Measurements from ENCODE around the gene GRK2. TPM values are rescaled to one million over a fixed set of nuclear protein-coding genes. Genes with fewer than 3 reads are reported as not detected.
A peak's percentile ranks its signal among the peaks of the same experiment; 100 is the strongest.

Gene GRK2
- total and polyA plus RNA-seq, 2 donors (not counting 1 experiment from before 2014, with no cell fraction given), result 294 to 534 TPM

DNA sequence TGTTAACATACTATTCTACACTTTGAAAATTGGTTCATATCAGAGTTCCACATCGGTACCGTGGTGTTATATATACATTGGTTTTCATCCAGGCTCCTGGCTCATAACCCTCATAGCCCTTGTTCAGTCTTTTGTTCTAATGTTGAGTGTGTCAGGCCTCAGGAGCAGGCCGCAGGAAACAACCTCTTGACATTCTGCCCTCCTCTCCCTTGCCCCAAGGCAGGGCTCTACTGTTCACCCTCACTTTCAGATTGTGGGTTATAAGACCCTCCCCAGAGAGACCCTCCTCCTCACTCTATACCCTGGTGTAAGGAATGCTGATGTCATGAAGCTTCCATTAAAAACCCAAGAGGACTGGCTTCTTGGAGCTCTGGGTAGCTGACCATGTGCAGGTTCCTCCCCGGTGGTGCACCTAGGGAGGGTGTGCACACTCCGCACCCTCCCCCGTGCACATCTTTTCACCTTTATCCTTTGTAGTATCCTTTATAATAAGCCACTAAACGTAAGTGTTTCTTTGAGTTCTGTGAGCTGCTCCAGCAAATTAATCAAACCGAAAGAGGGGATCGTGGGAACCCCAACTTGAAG, 49.1 kb downstream of the GRK2 start:
- Histone ChIP-seq H3K27me3 (replicated peaks in 1 of 4; ENCODE audit: control extremely low read depth in 1 of 4, control insufficient read depth in 3 of 4, insufficient read depth in 4 of 4, low read length in 3 of 4) (no peaks in the 10 kb centered on the region), H3K36me3 (replicated peaks in 1 of 2; ENCODE audit: control extremely low read depth in 1 of 2, control insufficient read depth in 1 of 2, extremely low read depth in 1 of 2, insufficient read depth in 2 of 2, low read length in 1 of 2) (no peaks in the 10 kb centered on the region), H3K27ac (ENCODE audit: low read length in 2 of 2) (no peak overlapping the region), H3K79me2 (ENCODE audit: control insufficient read depth, insufficient read depth, low read length) (peaks cover 27% of the 10 kb centered on the region), H4K20me1 (ENCODE audit: control insufficient read depth, insufficient read depth, low read length, poor library complexity, severe bottlenecking) (no peaks in the 10 kb centered on the region), H3K4me2 (replicated peaks; ENCODE audit: low read depth, low read length, poor library complexity, severe bottlenecking) (no peak overlapping the region), H3K9ac (ENCODE audit: low read length) (no peak overlapping the region), H3K4me1 (ENCODE audit: control insufficient read depth in 2 of 2, insufficient read depth in 2 of 2, low read length in 2 of 2) (peaks cover 23 to 35% of the 10 kb centered on the region in 2 donors), H3K9me3 (ENCODE audit: control extremely low read depth in 1 of 3, control insufficient read depth in 2 of 3, insufficient read depth in 1 of 3, low read length in 2 of 3) (no peaks in the 10 kb centered on the region), H3K4me3 (ENCODE audit: control extremely low read depth in 1 of 5, extremely low read depth in 1 of 5, insufficient read depth in 1 of 5, low read depth in 2 of 5, low read length in 4 of 5) (no peak overlapping the region), H2AFZ (ENCODE audit: insufficient read depth, low read depth, low read length, poor library complexity, severe bottlenecking) (no peak overlapping the region)
- ChIA-PET CTCF (interaction anchor here (0.6 to 10.5 kb wide), 8 partner anchors 26 to 235 kb away, joined by 3 to 229 read pairs (median 6); partner anchors contain the start of genes ANKRD13D and GRK2), POLR2A (interaction anchor here (0.8 kb wide), 1 partner anchor 23 kb away, joined by 3 read pairs; no protein-coding TSS in a partner anchor)
- ATAC-seq (ENCODE audit: low read depth), result no peak
- TF ChIP-seq, protein P1, sequence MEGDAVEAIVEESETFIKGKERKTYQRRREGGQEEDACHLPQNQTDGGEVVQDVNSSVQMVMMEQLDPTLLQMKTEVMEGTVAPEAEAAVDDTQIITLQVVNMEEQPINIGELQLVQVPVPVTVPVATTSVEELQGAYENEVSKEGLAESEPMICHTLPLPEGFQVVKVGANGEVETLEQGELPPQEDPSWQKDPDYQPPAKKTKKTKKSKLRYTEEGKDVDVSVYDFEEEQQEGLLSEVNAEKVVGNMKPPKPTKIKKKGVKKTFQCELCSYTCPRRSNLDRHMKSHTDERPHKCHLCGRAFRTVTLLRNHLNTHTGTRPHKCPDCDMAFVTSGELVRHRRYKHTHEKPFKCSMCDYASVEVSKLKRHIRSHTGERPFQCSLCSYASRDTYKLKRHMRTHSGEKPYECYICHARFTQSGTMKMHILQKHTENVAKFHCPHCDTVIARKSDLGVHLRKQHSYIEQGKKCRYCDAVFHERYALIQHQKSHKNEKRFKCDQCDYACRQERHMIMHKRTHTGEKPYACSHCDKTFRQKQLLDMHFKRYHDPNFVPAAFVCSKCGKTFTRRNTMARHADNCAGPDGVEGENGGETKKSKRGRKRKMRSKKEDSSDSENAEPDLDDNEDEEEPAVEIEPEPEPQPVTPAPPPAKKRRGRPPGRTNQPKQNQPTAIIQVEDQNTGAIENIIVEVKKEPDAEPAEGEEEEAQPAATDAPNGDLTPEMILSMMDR (IDR thresholded peaks at IDR 0.05), result no peak
- no peak for TF ChIP-seq EZH2 (IDR thresholded peaks at IDR 0.05; ENCODE audit: borderline replicate concordance, insufficient read depth, low read depth, low read length, poor library complexity, severe bottlenecking)
- intact Hi-C loops (cut with micrococcal nuclease), result no loop called here
- Mint-ChIP-seq H3K27ac (peak overlapping the region; percentile 61), H3K9me3 (ENCODE audit: insufficient read depth) (no peaks in the 10 kb centered on the region), H3K4me3 (peak overlapping the region; percentile 53), H3K4me1 (peaks cover 23% of the 10 kb centered on the region), H3K27me3 (no peaks in the 10 kb centered on the region)
- 100% methylated on average over 2 of the region's 9 CpGs for WGBS (ENCODE audit: insufficient coverage)
- DNase-seq, result no peak

DNA sequence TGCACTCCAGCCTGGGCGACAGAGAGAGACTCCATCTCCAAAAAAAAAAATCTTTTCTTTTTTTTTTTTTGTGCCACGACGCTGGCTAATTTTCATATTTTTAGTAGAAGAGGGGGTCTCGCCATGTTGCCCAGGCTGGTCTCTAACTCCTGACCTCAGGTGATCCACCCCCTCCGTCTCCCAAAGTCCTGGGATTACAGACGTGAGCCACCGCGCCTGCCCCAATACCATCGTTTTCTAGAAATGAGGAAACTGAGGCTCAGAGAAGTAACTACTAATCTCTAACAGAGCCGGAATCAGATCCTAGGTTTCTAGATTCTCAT, 50.6 kb downstream of the GRK2 start:
- H3K27me3 Mint-ChIP-seq, result no peaks in the 10 kb centered on the region
- WGBS (ENCODE audit: insufficient coverage), result no CpG with 5 or more reads among the region's 10 CpGs
- Histone ChIP-seq H3K27ac (ENCODE audit: low read length in 2 of 2) (peak overlapping the region; percentile 46 to 78), H3K4me2 (replicated peaks; ENCODE audit: low read depth, low read length, poor library complexity, severe bottlenecking) (peak overlapping the region; percentile 99), H3K79me2 (ENCODE audit: control insufficient read depth, insufficient read depth, low read length) (peaks cover 38% of the 10 kb centered on the region), H3K4me1 (ENCODE audit: control insufficient read depth in 2 of 2, insufficient read depth in 2 of 2, low read length in 2 of 2) (peaks cover 23 to 35% of the 10 kb centered on the region in 2 donors), H3K36me3 (replicated peaks in 1 of 2; ENCODE audit: control extremely low read depth in 1 of 2, control insufficient read depth in 1 of 2, extremely low read depth in 1 of 2, insufficient read depth in 2 of 2, low read length in 1 of 2) (peaks cover 0 to 1% of the 10 kb centered on the region in 2 experiments), H4K20me1 (ENCODE audit: control insufficient read depth, insufficient read depth, low read length, poor library complexity, severe bottlenecking) (no peaks in the 10 kb centered on the region), H3K27me3 (replicated peaks in 1 of 4; ENCODE audit: control extremely low read depth in 1 of 4, control insufficient read depth in 3 of 4, insufficient read depth in 4 of 4, low read length in 3 of 4) (no peaks in the 10 kb centered on the region), H2AFZ (ENCODE audit: insufficient read depth, low read depth, low read length, poor library complexity, severe bottlenecking) (peak overlapping the region; percentile 99), H3K4me3 (ENCODE audit: control extremely low read depth in 1 of 5, extremely low read depth in 1 of 5, insufficient read depth in 1 of 5, low read depth in 2 of 5, low read length in 4 of 5) (peak overlapping the region; percentile 77 to 92 (median 87)), H3K9ac (ENCODE audit: low read length) (peak overlapping the region; percentile 85), H3K9me3 (ENCODE audit: control extremely low read depth in 1 of 3, control insufficient read depth in 2 of 3, insufficient read depth in 1 of 3, low read length in 2 of 3) (no peaks in the 10 kb centered on the region)
- peak overlapping the region; percentile 89 for H3K4me3 Mint-ChIP-seq
- TF ChIP-seq EZH2 (IDR thresholded peaks at IDR 0.05; ENCODE audit: borderline replicate concordance, insufficient read depth, low read depth, low read length, poor library complexity, severe bottlenecking), result no peak
- TF ChIP-seq, protein P1 (IDR thresholded peaks at IDR 0.05), result no peak
- ChIA-PET POLR2A (interaction anchor here (0.6 to 2.4 kb wide), 16 partner anchors 23 to 167 kb away, joined by 3 to 22 read pairs (median 6); partner anchors contain the start of genes ANKRD13D, CLCF1 and POLD4), CTCF (interaction anchor here (0.7 to 10.5 kb wide), 28 partner anchors 13 to 235 kb away, joined by 3 to 229 read pairs (median 7); partner anchors contain the start of genes ANKRD13D, GRK2, POLD4 and PPP1CA)
- no peak for ATAC-seq (ENCODE audit: low read depth)
- DNase-seq, result no peak
- intact Hi-C loops (cut with micrococcal nuclease), result loop anchor here (1.0 kb wide), 8 partner anchors 28 to 236 kb away; partner anchors contain the start of genes ANKRD13D, GRK2 and POLD4
- H3K4me1 Mint-ChIP-seq, result peaks cover 23% of the 10 kb centered on the region
- H3K27ac Mint-ChIP-seq, result peak overlapping the region; percentile 97
- H3K9me3 Mint-ChIP-seq (ENCODE audit: insufficient read depth), result no peaks in the 10 kb centered on the region

Measured in B cell (primary cell).